A549 (cell line): ENCODE measurements around the gene RASD2. TPM values are rescaled to one million over a fixed set of nuclear protein-coding genes. Genes with fewer than 3 reads are reported as not detected.
A peak's percentile ranks its signal among the peaks of the same experiment; 100 is the strongest.

Experiments used
- ATAC-seq, 2 experiments: fragments of 200-7000 bp in 1 of 2; fragments of >200 bp in 1 of 2; cut with Nextera tagmentation in 1 of 2; cut with Tn5 transposase in 1 of 2; 3 replicates each; pipeline versions ENCODE4 v1.8.0 to v1.9.1; 2018 to 2020; ENCODE audit warnings: mild to moderate bottlenecking in 1 of 2, moderate library complexity in 1 of 2
- CTCF ChIA-PET: fragments of 300-600 bp; sonication (Branson Sonifier 250); formaldehyde crosslinking; extraction: SDS; loops from one replicate; lab custom pipeline; 2021; ENCODE audit warnings: antibody characterized with exemption, inconsistent platforms; lab: Yijun Ruan, JAX
- POLR2A ChIA-PET: fragments of 350-600 bp; formaldehyde crosslinking; extraction: SDS; loops from one replicate; lab custom pipeline; 2021; ENCODE audit warnings: antibody characterized with exemption, inconsistent platforms; lab: Yijun Ruan, JAX
- DNase-seq, 2 experiments: peaks; one replicate each; pipeline versions ENCODE4 v3.0.0 to v3.0.0-alpha.2; 2011 to 2016; ENCODE audit warnings: low read depth in 1 of 2, low spot score in 1 of 2
- FAIRE-seq: peaks from 2 replicates; lab custom pipeline; 2011; peaks lifted over from hg19 to GRCh38; lab: Jason Lieb, UNC
- H3K27ac ChIP-seq, 2 experiments: fragments of >200 bp; sonication (Bioruptor Twin); formaldehyde crosslinking; 3 replicates each; pipeline ENCODE4 v1.5.1; 2016 to 2017
- H3K4me1 ChIP-seq: fragments of >200 bp; sonication (Bioruptor Twin); formaldehyde crosslinking; 3 replicates; pipeline ENCODE4 v1.6.1; 2016
- H3K4me2 ChIP-seq: fragments of >200 bp; sonication (Bioruptor Twin); formaldehyde crosslinking; 3 replicates; pipeline ENCODE4 v1.6.1; 2016
- H3K4me3 ChIP-seq: fragments of >200 bp; sonication (Bioruptor Twin); formaldehyde crosslinking; 3 replicates; pipeline ENCODE4 v1.5.1; 2016
- H3K9me3 ChIP-seq: fragments of >200 bp; sonication (Bioruptor Twin); formaldehyde crosslinking; 3 replicates; pipeline ENCODE4 v1.6.1; 2016
- BHLHE40 ChIP-seq: IDR thresholded peaks from 2 replicates; pipeline ENCODE4 v1.6.1; 2012; ENCODE audit warnings: low read depth, low read length, inconsistent platforms
- CBX2 ChIP-seq: fragments of 200-600 bp; sonication (generic); IDR thresholded peaks from 2 replicates; pipeline ENCODE4 v1.6.1; 2016; ENCODE audit warnings: low read depth, mild to moderate bottlenecking, borderline replicate concordance
- CHD2 ChIP-seq: fragments of 150-350 bp; IDR thresholded peaks from 2 replicates; pipeline ENCODE4 v1.6.1; 2014; ENCODE audit warnings: low read length; ENCODE audit not compliant: partially characterized antibody
- CHD4 ChIP-seq: fragments of 200-600 bp; sonication (generic); IDR thresholded peaks from 2 replicates; pipeline ENCODE4 v1.6.1; 2016; ENCODE audit warnings: antibody characterized with exemption, mild to moderate bottlenecking, borderline replicate concordance
- EHF ChIP-seq: fragments of 250-450 bp; sonication (Bioruptor Pico); IDR thresholded peaks from 2 replicates; pipeline ENCODE4 v1.5.0; 2020; ENCODE audit warnings: mild to moderate bottlenecking
- FOSL2 ChIP-seq, 2 experiments: fragments of 450-650 bp in 1 of 2; fragments of >200 bp in 1 of 2; sonication (Bioruptor Twin) in 1 of 2; formaldehyde crosslinking; IDR thresholded peaks; 2 replicates each; pipeline versions ENCODE4 v1.5.0 to v1.6.1; 2016 to 2020; ENCODE audit warnings: mild to moderate bottlenecking in 1 of 2, moderate library complexity in 1 of 2
- FOXS1 ChIP-seq: fragments of 250-450 bp; sonication (Bioruptor Pico); IDR thresholded peaks from 2 replicates; pipeline ENCODE4 v1.5.0; 2020; ENCODE audit warnings: mild to moderate bottlenecking, moderate library complexity
- GATA3 ChIP-seq: IDR thresholded peaks from 2 replicates; pipeline ENCODE4 v1.6.1; 2012; ENCODE audit warnings: borderline replicate concordance
- HES2 ChIP-seq: fragments of >200 bp; sonication (Bioruptor Twin); formaldehyde crosslinking; IDR thresholded peaks from 2 replicates; pipeline ENCODE4 v1.6.1; 2016
- JUNB ChIP-seq: fragments of >200 bp; sonication (Bioruptor Twin); formaldehyde crosslinking; IDR thresholded peaks from 2 replicates; pipeline ENCODE4 v1.6.1; 2016
- KDM1A ChIP-seq: fragments of 200-600 bp; sonication (generic); IDR thresholded peaks from 2 replicates; pipeline ENCODE4 v1.6.1; 2016; ENCODE audit warnings: low read depth, mild to moderate bottlenecking
- NPAS2 ChIP-seq: fragments of 250-450 bp; sonication (Bioruptor Pico); IDR thresholded peaks from 2 replicates; pipeline ENCODE4 v1.8.0; 2022; ENCODE audit warnings: mild to moderate bottlenecking, moderate library complexity, borderline replicate concordance
- NR3C1 ChIP-seq: fragments of >200 bp; sonication (Bioruptor Twin); formaldehyde crosslinking; IDR thresholded peaks from 3 replicates; pipeline ENCODE4 v1.6.1; 2017
- PBX3 ChIP-seq: IDR thresholded peaks from 2 replicates; pipeline ENCODE4 v1.6.1; 2012
- POLR2A ChIP-seq: IDR thresholded peaks from 2 replicates; pipeline ENCODE4 v1.6.1; 2012; ENCODE audit warnings: mild to moderate bottlenecking, low read length
- REST ChIP-seq: fragments of 200-600 bp; sonication (generic); IDR thresholded peaks from 2 replicates; pipeline ENCODE4 v1.6.1; 2016; ENCODE audit warnings: antibody characterized with exemption, mild to moderate bottlenecking, moderate library complexity
- ZC3H11A ChIP-seq: fragments of 450-650 bp; IDR thresholded peaks from 2 replicates; pipeline ENCODE4 v1.6.1; 2014; ENCODE audit warnings: antibody characterized with exemption, mild to moderate bottlenecking
- ZFP36 ChIP-seq: fragments of 450-650 bp; IDR thresholded peaks from 2 replicates; pipeline ENCODE4 v1.6.1; 2014; ENCODE audit warnings: borderline replicate concordance; ENCODE audit not compliant: partially characterized antibody
- ZNF302 ChIP-seq: fragments of 250-450 bp; sonication (Bioruptor Pico); IDR thresholded peaks from 2 replicates; pipeline ENCODE4 v1.9.0; 2021; ENCODE audit warnings: inconsistent platforms, mild to moderate bottlenecking, moderate library complexity
- WGBS: methylation state at CpG from one replicate; pipeline ENCODE4 v1.1.6; 2017; ENCODE audit errors: missing lambda C conversion rate; 5-methylcytosine and 5-hydroxymethylcytosine counted together
- polyA plus RNA-seq, 4 experiments: library from polyadenylated mRNA; depleted of rRNA in 3 of 4; stranded (reverse); fragments of >200 nt; fragmentation: RNase III in 1 of 4; extraction: RNeasy Plus Mini Kit Qiagen cat#74134 plus additional on column Dnase treatment in 1 of 4; gene quantifications; 2 replicates in 3 of 4; 3 replicates in 1 of 4; pipeline ENCODE4 v1.2.3, GENCODE V29; 2011 to 2017
- TF ChIP-seq, protein P1 (sequence below): fragments of 250-450 bp; sonication (Bioruptor Pico); IDR thresholded peaks from 2 replicates; pipeline ENCODE4 v1.5.0; 2021; ENCODE audit warnings: mild to moderate bottlenecking, moderate library complexity, borderline replicate concordance
- TF ChIP-seq, protein P2 (sequence below): IDR thresholded peaks from 2 replicates; pipeline ENCODE4 v1.6.1; 2012

RASD2 gene
- polyA plus RNA-seq, 2 of the 4 experiments (the other 2 are of a cell fraction) = 0.61 to 1.2 TPM

- peak overlapping the region; percentile 97 to 99 for H3K27ac ChIP-seq
- ChIA-PET POLR2A (no interaction called here), CTCF (interaction anchor here (0.7 to 1.6 kb wide), 2 partner anchors 29 to 152 kb away, joined by 3 to 4 read pairs; no protein-coding TSS in a partner anchor)
- FAIRE-seq = no peak
- 85% methylated on average over 2 of the region's 3 CpGs for WGBS
- H3K4me1 ChIP-seq = peaks cover 48% of the 10 kb centered on the region
- TF ChIP-seq EHF (CRISPR knock-in tag) (no peak), ZC3H11A (no peak), FOXS1 (CRISPR knock-in tag) (no peak), ZFP36 (no peak)
- no peak for ATAC-seq
- DNase-seq = no peak
- no peaks in the 10 kb centered on the region for H3K9me3 ChIP-seq
- no peak overlapping the region for H3K4me3 ChIP-seq
- peak overlapping the region; percentile 29; the same call in 2 of the 3 replicates for H3K4me2 ChIP-seq
Measured at GRCh38 chr22:35593071-35593890, 52.6 kb downstream of the RASD2 start.

DNA sequence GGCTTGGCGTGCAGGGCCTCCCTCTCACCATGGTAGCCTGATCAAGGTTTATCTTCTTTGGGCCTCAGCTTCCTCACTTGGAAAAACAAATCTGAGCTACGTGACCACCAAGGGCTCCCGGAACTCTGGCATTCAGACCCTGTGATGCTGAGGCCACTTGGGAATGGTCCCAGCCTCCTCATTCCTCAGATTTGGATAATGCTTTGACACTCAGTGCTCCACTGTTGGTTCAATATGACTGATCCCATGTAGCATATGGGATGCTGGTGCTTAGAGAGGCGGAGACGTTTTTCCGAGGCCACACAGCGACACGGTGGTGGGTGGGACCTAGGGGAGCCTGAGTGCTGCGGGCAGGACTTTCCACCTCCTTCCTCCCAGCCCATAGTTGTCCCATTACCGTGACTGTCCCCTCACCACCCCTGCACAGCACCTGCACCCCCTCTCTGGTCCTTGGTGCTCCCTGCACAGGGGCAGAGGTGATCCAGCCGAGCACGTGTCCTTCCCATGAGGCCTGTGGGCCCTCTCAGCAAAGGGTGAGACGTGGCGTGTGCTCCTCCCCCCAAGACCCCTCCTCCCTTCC, 53.4 kb downstream of the RASD2 start:
- no peak for FAIRE-seq
- DNase-seq = no peak
- whole genome bisulfite sequencing = 96% methylated on average over 14 of the region's 14 CpGs
- no peak for ATAC-seq
- no peak for TF ChIP-seq NPAS2 (CRISPR knock-in tag)
- TF ChIP-seq CHD2 = no peak
- no peak for TF ChIP-seq HES2
- no peak for TF ChIP-seq BHLHE40
- no peak for TF ChIP-seq CHD4
- TF ChIP-seq KDM1A = no peak
- no peak for TF ChIP-seq POLR2A
- no peak for TF ChIP-seq PBX3
- TF ChIP-seq REST = no peak
- no peak for TF ChIP-seq JUNB
- no peak for TF ChIP-seq FOSL2 (IDR thresholded peaks at IDR 0.05)
- no peak for TF ChIP-seq FOSL2 (CRISPR knock-in tag; IDR thresholded peaks at IDR 0.05)
- no peak for TF ChIP-seq CBX2
- TF ChIP-seq NR3C1 = no peak
- no peak for TF ChIP-seq ZNF302 (CRISPR knock-in tag)
- TF ChIP-seq GATA3 = no peak
- TF ChIP-seq, protein P1, sequence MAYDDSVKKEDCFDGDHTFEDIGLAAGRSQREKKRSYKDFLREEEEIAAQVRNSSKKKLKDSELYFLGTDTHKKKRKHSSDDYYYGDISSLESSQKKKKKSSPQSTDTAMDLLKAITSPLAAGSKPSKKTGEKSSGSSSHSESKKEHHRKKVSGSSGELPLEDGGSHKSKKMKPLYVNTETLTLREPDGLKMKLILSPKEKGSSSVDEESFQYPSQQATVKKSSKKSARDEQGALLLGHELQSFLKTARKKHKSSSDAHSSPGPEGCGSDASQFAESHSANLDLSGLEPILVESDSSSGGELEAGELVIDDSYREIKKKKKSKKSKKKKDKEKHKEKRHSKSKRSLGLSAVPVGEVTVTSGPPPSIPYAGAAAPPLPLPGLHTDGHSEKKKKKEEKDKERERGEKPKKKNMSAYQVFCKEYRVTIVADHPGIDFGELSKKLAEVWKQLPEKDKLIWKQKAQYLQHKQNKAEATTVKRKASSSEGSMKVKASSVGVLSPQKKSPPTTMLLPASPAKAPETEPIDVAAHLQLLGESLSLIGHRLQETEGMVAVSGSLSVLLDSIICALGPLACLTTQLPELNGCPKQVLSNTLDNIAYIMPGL (CRISPR knock-in tag) = no peak
- TF ChIP-seq, protein P2, sequence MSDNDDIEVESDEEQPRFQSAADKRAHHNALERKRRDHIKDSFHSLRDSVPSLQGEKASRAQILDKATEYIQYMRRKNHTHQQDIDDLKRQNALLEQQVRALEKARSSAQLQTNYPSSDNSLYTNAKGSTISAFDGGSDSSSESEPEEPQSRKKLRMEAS = no peak
- no peak overlapping the region for H3K4me2 ChIP-seq
- POLR2A ChIA-PET = no interaction called here
- peaks cover 41% of the 10 kb centered on the region for H3K4me1 ChIP-seq
- no peak overlapping the region for H3K4me3 ChIP-seq
- CTCF ChIA-PET = no interaction called here
- H3K9me3 ChIP-seq = no peaks in the 10 kb centered on the region
- peak overlapping the region; percentile 97 to 99; a peak in 5 of 6 replicates for H3K27ac ChIP-seq
